Measurements from ENCODE around the gene GSTO1. TPM values are rescaled to one million over a fixed set of nuclear protein-coding genes. Genes with fewer than 3 reads are reported as not detected.

GSTO1 gene
- total and polyA plus RNA-seq, 2 experiments from 2014 or later, result 52.5 to 182 TPM

GRCh38 chr10:104273286-104273685 lies 18.6 kb downstream of the GSTO1 start:
- no peak overlapping the region for H3K4me2 ChIP-seq
- no peak for DNase-seq (ENCODE audit: low spot score)
- 0 out of 2 replicates have a peak, but pooled peaks cover 8% of the 10 kb centered on the region for H3K27me3 ChIP-seq (ENCODE audit: insufficient read depth)
- Mint-ChIP-seq H3K4me1 (peaks cover 17% of the 10 kb centered on the region; the same call in 2 of the 3 replicates), H3K36me3 (ENCODE audit: low read depth) (peaks cover 3% of the 10 kb centered on the region; the same call in 2 of the 3 replicates), H3K4me3 (no peak overlapping the region), H3K27me3 (ENCODE audit: insufficient read depth, low read depth, poor library complexity) (peaks cover 15% of the 10 kb centered on the region), H3K9me3 (no peaks in the 10 kb centered on the region), H3K27ac (no peak overlapping the region)
- H2AFZ ChIP-seq, result no peak overlapping the region
- H3K79me2 ChIP-seq (replicated peaks; ENCODE audit: insufficient read depth), result peaks cover 19% of the 10 kb centered on the region
- no peaks in the 10 kb centered on the region for H3K36me3 ChIP-seq (ENCODE audit: insufficient read depth)
- peaks cover 17% of the 10 kb centered on the region for H3K4me1 ChIP-seq (ENCODE audit: insufficient read depth)
- no peaks in the 10 kb centered on the region for H4K20me1 ChIP-seq (replicated peaks; ENCODE audit: insufficient read depth)
- TF ChIP-seq CTCF (conservative IDR thresholded peaks at IDR 0.05; ENCODE audit: low read depth in 2 of 2) (no peak), ZNF331 (CRISPR knock-in tag; IDR thresholded peaks at IDR 0.05; ENCODE audit: low read depth) (no peak), ZNF462 (CRISPR knock-in tag; IDR thresholded peaks at IDR 0.05) (no peak), EZH2phosphoT487 (IDR thresholded peaks at IDR 0.05; ENCODE audit: unreplicated experiment) (no peak), REST (IDR thresholded peaks at IDR 0.05; ENCODE audit: unreplicated experiment) (no peak), POLR2AphosphoS5 (IDR thresholded peaks at IDR 0.05; ENCODE audit: low read depth) (no peak), NANOG (IDR thresholded peaks at IDR 0.05; ENCODE audit: borderline replicate concordance) (no peak), STAT1 (IDR thresholded peaks at IDR 0.05; ENCODE audit: unreplicated experiment) (no peak), EZH2 (IDR thresholded peaks at IDR 0.05; ENCODE audit: low read depth, unreplicated experiment) (no peak), CREB1 (CRISPR knock-in tag; IDR thresholded peaks at IDR 0.05; ENCODE audit: low read depth) (no peak), JUNB (IDR thresholded peaks at IDR 0.05; ENCODE audit: unreplicated experiment) (no peak), ETS1 (IDR thresholded peaks at IDR 0.05) (no peak), ZNF114 (CRISPR knock-in tag; IDR thresholded peaks at IDR 0.05) (no peak)
- no peak overlapping the region for H3K4me3 ChIP-seq
- H3K9me2 ChIP-seq (ENCODE audit: insufficient read depth), result no peaks in the 10 kb centered on the region
- H3F3A ChIP-seq (replicated peaks; ENCODE audit: low read depth), result no peaks in the 10 kb centered on the region
- no peak overlapping the region for H3K27ac ChIP-seq (ENCODE audit: low read depth)
- ATAC-seq, result no peak

All from GM23338 (cell line).